CD14-positive monocyte (primary cell): Measurements from ENCODE around the gene C1orf50. TPM values are rescaled to one million over a fixed set of nuclear protein-coding genes. Genes with fewer than 3 reads are reported as not detected.

Source experiments
- DNase-seq, 3 donors: peaks; one replicate each; pipeline ENCODE4 v3.0.0-alpha.2; 2011 to 2022
- H2AFZ ChIP-seq: 2 replicates; pipeline ENCODE4 v1.6.0; 2012; ENCODE audit warnings: mild to moderate bottlenecking, low read depth, low read length, inconsistent platforms; ENCODE audit not compliant: insufficient read depth, poor library complexity, severe bottlenecking
- H3K27ac ChIP-seq, 2 donors: 1 replicate in 1 of 2; 2 replicates in 1 of 2; pipeline ENCODE4 v1.5.1; 2012 to 2013; ENCODE audit warnings: low read length in 2 of 2, control low read depth in 1 of 2, inconsistent platforms in 1 of 2, low read depth in 1 of 2, mild to moderate bottlenecking in 1 of 2
- H3K27me3 ChIP-seq, 2 donors: one replicate each; pipeline versions ENCODE4 v1.6.0 to v1.6.1; 2011 to 2013; ENCODE audit warnings: low read length in 2 of 2; ENCODE audit not compliant: control insufficient read depth in 2 of 2, insufficient read depth in 2 of 2
- H3K36me3 ChIP-seq, 2 donors: replicated peaks in 1 of 2; 1 replicate in 1 of 2; 2 replicates in 1 of 2; pipeline versions ENCODE4 v1.5.1 to v1.6.1; 2012 to 2013; ENCODE audit warnings: low read length in 2 of 2, control low read depth in 1 of 2, inconsistent platforms in 1 of 2, mild to moderate bottlenecking in 1 of 2; ENCODE audit not compliant: insufficient read depth in 2 of 2, control insufficient read depth in 1 of 2
- H3K4me1 ChIP-seq, 2 donors: 1 replicate in 1 of 2; 2 replicates in 1 of 2; pipeline versions ENCODE4 v1.5.1 to v1.6.1; 2012 to 2013; ENCODE audit warnings: low read length in 2 of 2, control low read depth in 1 of 2, inconsistent platforms in 1 of 2, mild to moderate bottlenecking in 1 of 2, moderate library complexity in 1 of 2; ENCODE audit not compliant: insufficient read depth in 2 of 2, control insufficient read depth in 1 of 2
- H3K4me2 ChIP-seq: replicated peaks from 2 replicates; pipeline ENCODE3; 2012; ENCODE audit warnings: low read length, moderate library complexity, mild to moderate bottlenecking; ENCODE audit not compliant: poor library complexity, severe bottlenecking; ENCODE audit errors: extremely low read depth
- H3K4me3 ChIP-seq, 3 experiments: fragments of 200-600 bp in 1 of 3; sonication (generic) in 1 of 3; replicated peaks in 1 of 3; 1 replicate in 2 of 3; 2 replicates in 1 of 3; pipeline ENCODE4 v1.5.1; 2011 to 2013; ENCODE audit warnings: low read length in 3 of 3, mild to moderate bottlenecking in 3 of 3, control low read depth in 2 of 3, low read depth in 2 of 3, inconsistent platforms in 1 of 3, moderate library complexity in 1 of 3
- H3K79me2 ChIP-seq: 2 replicates; pipeline ENCODE4 v1.6.0; 2012; ENCODE audit warnings: mild to moderate bottlenecking, control low read depth, inconsistent platforms, low read length, moderate library complexity; ENCODE audit not compliant: insufficient read depth
- H3K9ac ChIP-seq: 2 replicates; pipeline ENCODE4 v1.6.0; 2017; ENCODE audit warnings: low read length, mild to moderate bottlenecking; ENCODE audit not compliant: insufficient read depth, poor library complexity, severe bottlenecking
- H3K9me3 ChIP-seq, 2 donors: replicated peaks in 1 of 2; 1 replicate in 1 of 2; 2 replicates in 1 of 2; pipeline versions ENCODE4 v1.5.1 to v1.6.1; 2012 to 2013; ENCODE audit warnings: low read length in 2 of 2, control low read depth in 1 of 2; ENCODE audit not compliant: control insufficient read depth in 1 of 2, insufficient read depth in 1 of 2
- H4K20me1 ChIP-seq: 2 replicates; pipeline ENCODE4 v1.6.0; 2012; ENCODE audit warnings: mild to moderate bottlenecking, low read length, control low read depth, moderate library complexity; ENCODE audit not compliant: insufficient read depth
- H3K27ac Mint-ChIP-seq, 7 donors: one replicate each; pipeline ENCODE4 v1.8.0; 2020; ENCODE audit warnings: mild to moderate bottlenecking in 7 of 7, mixed read lengths in 7 of 7, moderate library complexity in 6 of 7, inconsistent platforms in 2 of 7
- H3K27me3 Mint-ChIP-seq, 3 donors: one replicate each; pipeline ENCODE4 v1.8.0; 2021 to 2022; ENCODE audit warnings: low read depth in 3 of 3, mild to moderate bottlenecking in 3 of 3, mixed read lengths in 3 of 3, moderate library complexity in 3 of 3, inconsistent platforms in 1 of 3
- H3K36me3 Mint-ChIP-seq, 2 donors: one replicate each; pipeline ENCODE4 v1.8.0; 2020; ENCODE audit warnings: mixed read lengths in 2 of 2, inconsistent platforms in 1 of 2, mild to moderate bottlenecking in 1 of 2
- H3K4me1 Mint-ChIP-seq: one replicate; pipeline ENCODE4 v1.8.0; 2020; ENCODE audit warnings: mild to moderate bottlenecking, mixed read lengths
- H3K4me3 Mint-ChIP-seq, 2 donors: one replicate each; pipeline ENCODE4 v1.8.0; 2020; ENCODE audit warnings: mild to moderate bottlenecking in 2 of 2, mixed read lengths in 2 of 2, moderate library complexity in 1 of 2
- H3K9me3 Mint-ChIP-seq, 7 donors: one replicate each; pipeline ENCODE4 v1.8.0; 2020 to 2022; ENCODE audit warnings: mixed read lengths in 7 of 7, mild to moderate bottlenecking in 6 of 7, moderate library complexity in 6 of 7, inconsistent platforms in 2 of 7
- CTCF ChIP-seq: fragments of 200-600 bp; IDR thresholded peaks from one replicate; pipeline ENCODE4 v1.8.0; 2022; ENCODE audit warnings: antibody characterized with exemption, mild to moderate bottlenecking
- WGBS: methylation state at CpG from one replicate; pipeline ENCODE4 v1.1.5; 2013; ENCODE audit warnings: missing lambda C conversion rate; ENCODE audit not compliant: insufficient coverage; 5-methylcytosine and 5-hydroxymethylcytosine counted together
- intact Hi-C, 2 donors: fragments of 100-400 bp; cut with micrococcal nuclease; formaldehyde crosslinking; loops; one replicate each; pipeline versions ENCODE4 v1.15.0 to v1.15.1; 2023
- polyA minus RNA-seq: library from RNA; depleted of rRNA, polyadenylated mRNA; stranded (reverse); fragments of >200 nt; gene quantifications from 2 replicates; pipeline ENCODE4 v1.2.3, GENCODE V29; 2012
- polyA plus RNA-seq, 3 donors: library from polyadenylated mRNA; depleted of rRNA in 1 of 3; unstranded in 2 of 3; stranded (reverse) in 1 of 3; fragments of 300-500 nt in 2 of 3; fragments of >200 nt in 1 of 3; fragmentation: Illumina TruSeq in 2 of 3; gene quantifications; 1 replicate in 2 of 3; 2 replicates in 1 of 3; pipeline ENCODE4 v1.2.3, GENCODE V29; 2012 to 2021
- total RNA-seq, 12 experiments: library from RNA in 1 of 12; stranded (reverse) in 1 of 12; fragments of 120-200 nt in 1 of 12; gene quantifications; one replicate each; pipeline ENCODE4 v1.2.4 and lab custom pipeline; 2013 to 2026; ENCODE audit warnings: mixed read lengths in 6 of 12, inconsistent platforms in 1 of 12

The C1orf50 gene
- total RNA-seq (2013): 3.8 TPM
- 1 to 10 TPM; 3.7 to 9.2 (median 4.3) TPM for polyA plus RNA-seq
- 1.5 and 2.0 TPM in 2 replicates for polyA minus RNA-seq
- total RNA-seq (lab: John Stamatoyannopoulos, UW): 0.69 to 5.1 (median 1.8) reads per million in 11 experiments

GRCh38 chr1:42766741-42767509 lies at the start of gene C1orf50, which contains the start of gene P3H1:
TSS of gene C1orf50 (plus strand) at chr1:42767249. CDS start at chr1:42767312, 63 bp downstream.
TSS of gene P3H1 (minus strand) at chr1:42767028. CDS start at chr1:42766971, 57 bp downstream.
- no peaks in the 10 kb centered on the region for H3K9me3 ChIP-seq
- H3K27me3 Mint-ChIP-seq: no peaks in the 10 kb centered on the region
- H3K4me1 ChIP-seq: peaks cover 24 to 33% of the 10 kb centered on the region in 2 donors
- H4K20me1 ChIP-seq: peaks cover 12% of the 10 kb centered on the region
- H3K27me3 ChIP-seq: no peaks in the 10 kb centered on the region
- H3K27ac ChIP-seq: peak within 1 kb of the TSS; percentile 41 to 90
- no peak for TF ChIP-seq CTCF
- peak; percentile 98 to 100 (median 99) for DNase-seq
- H3K4me2 ChIP-seq: peak within 1 kb of the TSS; percentile 98
- intact Hi-C loops: loop anchor here (2.0 to 10.0 kb wide), 10 partner anchors 50 to 432 kb away; partner anchors contain the start of genes ERMAP (in 2 of the 2), FOXJ3 (in 2 of the 2), SVBP (in 2 of the 2) and ZNF691 (in 2 of the 2)
- peak within 1 kb of the TSS; percentile 94 for H3K9ac ChIP-seq
- no peaks in the 10 kb centered on the region for H3K9me3 Mint-ChIP-seq
- peaks cover 13 to 23% of the 10 kb centered on the region in 2 donors for H3K36me3 Mint-ChIP-seq
- H3K79me2 ChIP-seq: peaks cover 83% of the 10 kb centered on the region
- WGBS: under 1% methylated on average over 80 of the region's 82 CpGs
- H3K4me3 ChIP-seq: peak within 1 kb of the TSS; percentile 87 to 94 (median 88)
- H3K4me1 Mint-ChIP-seq: peaks cover 24% of the 10 kb centered on the region
- H3K4me3 Mint-ChIP-seq: peak within 1 kb of the TSS in 1 of 2 donors; percentile 95
- H2AFZ ChIP-seq: peak within 1 kb of the TSS; percentile 94
- H3K27ac Mint-ChIP-seq: peak within 1 kb of the TSS in 6 of 7 donors; percentile 86 to 96 (median 93)
- peaks cover 5 to 8% of the 10 kb centered on the region in 2 donors for H3K36me3 ChIP-seq

GRCh38 chr1:42720868-42721267 lies 46.2 kb upstream of the C1orf50 start:
- Mint-ChIP-seq H3K36me3 (peaks cover 18 to 24% of the 10 kb centered on the region in 2 donors), H3K9me3 (peaks cover 0 to 3% (median 1%) of the 10 kb centered on the region in 7 donors), H3K27me3 (peaks cover 0 to 6% (median 0%) of the 10 kb centered on the region in 3 donors), H3K4me3 (no peak overlapping the region), H3K4me1 (no peaks in the 10 kb centered on the region), H3K27ac (no peak overlapping the region)
- no peaks in the 10 kb centered on the region for H4K20me1 ChIP-seq
- H3K9ac ChIP-seq: no peak overlapping the region
- H2AFZ ChIP-seq: no peak overlapping the region
- no peaks in the 10 kb centered on the region for H3K9me3 ChIP-seq
- H3K27me3 ChIP-seq: no peaks in the 10 kb centered on the region
- no peaks in the 10 kb centered on the region for H3K4me1 ChIP-seq
- TF ChIP-seq CTCF: no peak
- no peak overlapping the region for H3K4me2 ChIP-seq
- intact Hi-C loops: no loop called here
- H3K79me2 ChIP-seq: no peaks in the 10 kb centered on the region
- H3K27ac ChIP-seq: no peak overlapping the region
- 100% methylated on average over 1 of the region's 1 CpG for WGBS
- H3K36me3 ChIP-seq: peaks cover 4 to 31% of the 10 kb centered on the region in 2 donors
- no peak for DNase-seq
- no peak overlapping the region for H3K4me3 ChIP-seq
